AG08396 (cell line): Measurements from ENCODE around the gene TKT.
"Not testable (repeated sequence)": the region's sequence is repeated elsewhere in the genome, so short reads cannot be mapped to it uniquely, and the experiment has no call there.

Source experiments
- DNase-seq: peaks from one replicate; pipeline ENCODE4 v3.0.0; 2012; ENCODE audit warnings: low spot score, mixed read lengths

The TKT gene

GRCh38 chr3:53255775-53256703, at the start of gene TKT:
Gene TKT (minus strand): TSS chr3:53256022. CDS start chr3:53255942, 80 bp downstream.
- peak; percentile 99 for DNase-seq

GRCh38 chr3:53303957-53304356, 48.1 kb upstream of the TKT start:
- no peak for DNase-seq

- no peak for DNase-seq
Observed at GRCh38 chr3:53303549-53303948, 47.7 kb upstream of the TKT start.

- no peak for DNase-seq
Observed at GRCh38 chr3:53300826-53301225, 45.0 kb upstream of the TKT start.

GRCh38 chr3:53299611-53300023, 43.8 kb upstream of the TKT start:
- DNase-seq = peak; percentile 41

- DNase-seq = no peak
Observed at GRCh38 chr3:53295410-53295809, 39.6 kb upstream of the TKT start.

GRCh38 chr3:53293867-53294266, 38.0 kb upstream of the TKT start:
- no peak for DNase-seq

- no peak for DNase-seq
Observed at GRCh38 chr3:53288214-53288613, 32.4 kb upstream of the TKT start.

- DNase-seq = peak; percentile 27
Observed at GRCh38 chr3:53287131-53287629, 31.4 kb upstream of the TKT start.

GRCh38 chr3:53286727-53287126, 30.9 kb upstream of the TKT start:
- DNase-seq = no peak

- DNase-seq = no peak
Observed at GRCh38 chr3:53282581-53282980, 26.8 kb upstream of the TKT start.

GRCh38 chr3:53278667-53279066, 22.8 kb upstream of the TKT start:
- no peak for DNase-seq

- no peak for DNase-seq
Observed at GRCh38 chr3:53274938-53275605, 19.2 kb upstream of the TKT start.

GRCh38 chr3:53273146-53273670, 17.4 kb upstream of the TKT start:
- no peak for DNase-seq

- peak; percentile 93 for DNase-seq
Observed at GRCh38 chr3:53269888-53270880, 14.4 kb upstream of the TKT start.

- DNase-seq = not testable (repeated sequence)
Observed at GRCh38 chr3:53269193-53269592, 13.4 kb upstream of the TKT start.

- no peak for DNase-seq
Observed at GRCh38 chr3:53267766-53268165, 11.9 kb upstream of the TKT start.

GRCh38 chr3:53264718-53265117, 8.9 kb upstream of the TKT start:
- DNase-seq = no peak

- DNase-seq = no peak
Observed at GRCh38 chr3:53263907-53264306, 8.1 kb upstream of the TKT start.

- no peak for DNase-seq
Observed at GRCh38 chr3:53261712-53262111, 5.9 kb upstream of the TKT start.

- DNase-seq = no peak
Observed at GRCh38 chr3:53260286-53260785, 4.5 kb upstream of the TKT start.
